ENCODE results near the gene FAM161A.

- TF ChIP-seq CTCF (IDR thresholded peaks at IDR 0.05): no peak
- no peak for TF ChIP-seq TCF7L2 (IDR thresholded peaks at IDR 0.05; ENCODE audit: low read depth, low read length)
Observed at GRCh38 chr2:61784643-61785042, 69.2 kb downstream of the FAM161A start.
